ENCODE results near the gene NDST4.

The NDST4 gene

DNA sequence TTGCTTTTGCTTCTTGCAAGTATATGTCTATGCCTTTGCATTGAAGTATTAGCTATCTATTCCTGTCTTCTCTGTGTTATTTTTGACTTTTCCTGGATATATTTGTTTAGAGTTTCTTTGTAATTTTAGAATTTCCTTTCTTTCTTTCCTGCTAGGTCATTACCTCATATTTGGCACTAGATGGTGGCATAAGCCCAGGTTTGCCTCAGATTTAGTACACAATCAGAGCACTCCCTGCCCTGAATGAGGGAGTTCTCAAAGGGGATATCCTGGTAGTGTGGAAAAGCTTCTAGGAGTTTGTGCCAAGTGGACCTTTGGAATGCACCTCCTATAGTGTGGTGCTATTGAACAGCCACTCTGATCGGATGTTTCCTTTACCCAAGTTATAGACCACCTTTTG, 333.2 kb downstream of the NDST4 start:
- CTCF ChIA-PET, result interaction anchor here (0.8 kb wide), 1 partner anchor 31 kb away, joined by 4 read pairs; no protein-coding TSS in a partner anchor
- TF ChIP-seq, protein P1, sequence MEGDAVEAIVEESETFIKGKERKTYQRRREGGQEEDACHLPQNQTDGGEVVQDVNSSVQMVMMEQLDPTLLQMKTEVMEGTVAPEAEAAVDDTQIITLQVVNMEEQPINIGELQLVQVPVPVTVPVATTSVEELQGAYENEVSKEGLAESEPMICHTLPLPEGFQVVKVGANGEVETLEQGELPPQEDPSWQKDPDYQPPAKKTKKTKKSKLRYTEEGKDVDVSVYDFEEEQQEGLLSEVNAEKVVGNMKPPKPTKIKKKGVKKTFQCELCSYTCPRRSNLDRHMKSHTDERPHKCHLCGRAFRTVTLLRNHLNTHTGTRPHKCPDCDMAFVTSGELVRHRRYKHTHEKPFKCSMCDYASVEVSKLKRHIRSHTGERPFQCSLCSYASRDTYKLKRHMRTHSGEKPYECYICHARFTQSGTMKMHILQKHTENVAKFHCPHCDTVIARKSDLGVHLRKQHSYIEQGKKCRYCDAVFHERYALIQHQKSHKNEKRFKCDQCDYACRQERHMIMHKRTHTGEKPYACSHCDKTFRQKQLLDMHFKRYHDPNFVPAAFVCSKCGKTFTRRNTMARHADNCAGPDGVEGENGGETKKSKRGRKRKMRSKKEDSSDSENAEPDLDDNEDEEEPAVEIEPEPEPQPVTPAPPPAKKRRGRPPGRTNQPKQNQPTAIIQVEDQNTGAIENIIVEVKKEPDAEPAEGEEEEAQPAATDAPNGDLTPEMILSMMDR (conservative IDR thresholded peaks at IDR 0.05; ENCODE audit: low read depth), result 0 out of 2 replicates have a peak, but pooled peaks have one; percentile 15
- H3K27ac ChIP-seq, result no peak overlapping the region
- peak; percentile 4 for DNase-seq (ENCODE audit: low spot score)
- POLR2A ChIA-PET (ENCODE audit: low non-redundant PET), result no interaction called here
